ENCODE data around the gene BACE1-AS. TPM values are rescaled to one million over a fixed set of nuclear protein-coding genes. Genes with fewer than 3 reads are reported as not detected.
"Not testable (repeated sequence)": the region's sequence is repeated elsewhere in the genome, so short reads cannot be mapped to it uniquely, and the experiment has no call there.

The BACE1-AS gene
- total RNA-seq, 1 donor from 2014 or later, result 18.1 TPM

GRCh38 chr11:117265745-117266144 lies 25.4 kb upstream of the BACE1-AS start:
- Mint-ChIP-seq H3K4me1 (ENCODE audit: low read depth, unreplicated experiment) (no peaks in the 10 kb centered on the region), H3K27me3 (ENCODE audit: unreplicated experiment) (no peaks in the 10 kb centered on the region), H3K9me3 (ENCODE audit: unreplicated experiment) (no peaks in the 10 kb centered on the region), H3K27ac (ENCODE audit: unreplicated experiment) (no peak overlapping the region), H3K36me3 (ENCODE audit: unreplicated experiment) (no peaks in the 10 kb centered on the region), H3K4me3 (ENCODE audit: unreplicated experiment) (no peak overlapping the region)
- DNase-seq, result no peak
- TF ChIP-seq CTCF (IDR thresholded peaks at IDR 0.05; ENCODE audit: partially characterized antibody, unreplicated experiment), result no peak

GRCh38 chr11:117269856-117270255 lies 21.3 kb upstream of the BACE1-AS start:
- Mint-ChIP-seq H3K27me3 (ENCODE audit: unreplicated experiment) (no peaks in the 10 kb centered on the region), H3K9me3 (ENCODE audit: unreplicated experiment) (no peaks in the 10 kb centered on the region), H3K36me3 (ENCODE audit: unreplicated experiment) (peaks cover 5% of the 10 kb centered on the region), H3K4me3 (ENCODE audit: unreplicated experiment) (no peak overlapping the region), H3K4me1 (ENCODE audit: low read depth, unreplicated experiment) (peaks cover 3% of the 10 kb centered on the region), H3K27ac (ENCODE audit: unreplicated experiment) (no peak overlapping the region)
- no peak for TF ChIP-seq CTCF (IDR thresholded peaks at IDR 0.05; ENCODE audit: partially characterized antibody, unreplicated experiment)
- no peak for DNase-seq

- no peak for TF ChIP-seq CTCF (IDR thresholded peaks at IDR 0.05; ENCODE audit: partially characterized antibody, unreplicated experiment)
- Mint-ChIP-seq H3K4me1 (ENCODE audit: low read depth, unreplicated experiment) (peaks cover 3% of the 10 kb centered on the region), H3K36me3 (ENCODE audit: unreplicated experiment) (peaks cover 5% of the 10 kb centered on the region), H3K4me3 (ENCODE audit: unreplicated experiment) (peak overlapping the region; percentile 18), H3K27ac (ENCODE audit: unreplicated experiment) (peak overlapping the region; percentile 52), H3K27me3 (ENCODE audit: unreplicated experiment) (no peaks in the 10 kb centered on the region), H3K9me3 (ENCODE audit: unreplicated experiment) (no peaks in the 10 kb centered on the region)
- DNase-seq, result no peak
Observed at GRCh38 chr11:117271208-117271607, 19.9 kb upstream of the BACE1-AS start.

GRCh38 chr11:117272175-117272574 lies 19.0 kb upstream of the BACE1-AS start:
- not testable (repeated sequence) for H3K4me3 Mint-ChIP-seq (ENCODE audit: unreplicated experiment); DNase-seq; H3K4me1 Mint-ChIP-seq (ENCODE audit: low read depth, unreplicated experiment); H3K36me3 Mint-ChIP-seq (ENCODE audit: unreplicated experiment); H3K9me3 Mint-ChIP-seq (ENCODE audit: unreplicated experiment); H3K27me3 Mint-ChIP-seq (ENCODE audit: unreplicated experiment); H3K27ac Mint-ChIP-seq (ENCODE audit: unreplicated experiment)

GRCh38 chr11:117273550-117274289 lies 17.4 kb upstream of the BACE1-AS start:
- peak overlapping the region; percentile 35 for H3K27ac Mint-ChIP-seq (ENCODE audit: unreplicated experiment)
- peaks cover 3% of the 10 kb centered on the region for H3K4me1 Mint-ChIP-seq (ENCODE audit: low read depth, unreplicated experiment)
- TF ChIP-seq CTCF (IDR thresholded peaks at IDR 0.05; ENCODE audit: partially characterized antibody, unreplicated experiment), result no peak
- no peak for DNase-seq
- H3K27me3 Mint-ChIP-seq (ENCODE audit: unreplicated experiment), result no peaks in the 10 kb centered on the region
- H3K9me3 Mint-ChIP-seq (ENCODE audit: unreplicated experiment), result peaks cover 1% of the 10 kb centered on the region
- H3K4me3 Mint-ChIP-seq (ENCODE audit: unreplicated experiment), result no peak overlapping the region
- H3K36me3 Mint-ChIP-seq (ENCODE audit: unreplicated experiment), result peaks cover 5% of the 10 kb centered on the region
